ENCODE measurements around the gene RGS14.

- no peak for TF ChIP-seq EZH2phosphoT487 (IDR thresholded peaks at IDR 0.05; ENCODE audit: low read length)
- TF ChIP-seq CTCF (IDR thresholded peaks at IDR 0.05; ENCODE audit: low read length): no peak
Measured at GRCh38 chr5:177385720-177386119, 28.0 kb downstream of the RGS14 start.

Data from MM.1S (cell line).